Gastrocnemius medialis (tissue), 4 donors: ENCODE measurements around the gene KRT79. TPM values are rescaled to one million over a fixed set of nuclear protein-coding genes. Genes with fewer than 3 reads are reported as not detected.

Source experiments
- ATAC-seq, 2 donors: fragments of 150-250 bp; one replicate each; pipeline ENCODE4 v1.9.1; 2016
- DNase-seq, 2 donors: peaks; one replicate each; pipeline ENCODE4 v3.0.0-alpha.2; 2019
- H3K27ac ChIP-seq, 4 donors: fragments of 200-600 bp; sonication (generic); 1 replicate in 1 of 4; 2 replicates in 3 of 4; pipeline ENCODE4 v1.5.1; 2016 to 2018; ENCODE audit warnings: mild to moderate bottlenecking in 2 of 4, moderate library complexity in 1 of 4
- H3K27me3 ChIP-seq, 3 donors: fragments of 200-600 bp; sonication (generic) in 2 of 3; 1 replicate in 1 of 3; 2 replicates in 2 of 3; pipeline versions ENCODE4 v1.5.1 to v1.6.0; 2016 to 2019; ENCODE audit warnings: mild to moderate bottlenecking in 1 of 3, moderate library complexity in 1 of 3
- H3K36me3 ChIP-seq, 2 donors: fragments of 200-600 bp; sonication (generic) in 1 of 2; one replicate each; pipeline ENCODE4 v1.5.1; 2017 to 2018
- H3K4me1 ChIP-seq, 2 donors: fragments of 200-600 bp; sonication (generic) in 1 of 2; one replicate each; pipeline ENCODE4 v1.5.1; 2016 to 2017; ENCODE audit warnings: mild to moderate bottlenecking in 2 of 2
- H3K4me3 ChIP-seq, 4 donors: fragments of 200-600 bp; sonication (generic) in 3 of 4; 1 replicate in 1 of 4; 2 replicates in 3 of 4; pipeline ENCODE4 v1.5.1; 2016 to 2019; ENCODE audit warnings: mild to moderate bottlenecking in 2 of 4
- H3K9me3 ChIP-seq, 3 donors: fragments of 200-600 bp; sonication (generic) in 2 of 3; 1 replicate in 1 of 3; 2 replicates in 2 of 3; pipeline ENCODE4 v1.5.1; 2016 to 2019
- POLR2A ChIP-seq, 2 donors: fragments of 450-650 bp; IDR thresholded peaks; one replicate each; pipeline ENCODE4 v1.6.1; 2017; ENCODE audit warnings: antibody characterized with exemption in 2 of 2, mild to moderate bottlenecking in 2 of 2, moderate library complexity in 2 of 2
- in situ Hi-C, 4 donors: fragments of 200-750 bp; cut with MboI; loops; one replicate each; pipeline versions ENCODE4 v1.15.0 to v1.8.0; 2017; ENCODE audit warnings: low sequenced_read_pairs in 4 of 4
- intact Hi-C: fragments of 100-400 bp; cut with DNase I; formaldehyde crosslinking; loops from one replicate; pipeline ENCODE4 v1.15.1; 2023; ENCODE audit warnings: low total_unique reads
- total RNA-seq, 4 donors: library from RNA; depleted of rRNA; stranded (reverse); fragments of >200 nt; gene quantifications; one replicate each; pipeline versions ENCODE4 v1.1.0 to v1.2.3, GENCODE V29; 2016
- TF ChIP-seq, protein P1 (sequence below), 5 experiments: fragments of 450-650 bp in 3 of 5; fragments of 200-600 bp in 2 of 5; sonication (generic) in 2 of 5; IDR thresholded peaks in 4 of 5; conservative IDR thresholded peaks in 1 of 5; 1 replicate in 4 of 5; 2 replicates in 1 of 5; pipeline ENCODE4 v1.5.1; 2016 to 2019; ENCODE audit warnings: antibody characterized with exemption in 5 of 5, mild to moderate bottlenecking in 3 of 5, moderate library complexity in 3 of 5

Gene KRT79
- total RNA-seq, 4 donors from 2014 or later: not detected

DNA sequence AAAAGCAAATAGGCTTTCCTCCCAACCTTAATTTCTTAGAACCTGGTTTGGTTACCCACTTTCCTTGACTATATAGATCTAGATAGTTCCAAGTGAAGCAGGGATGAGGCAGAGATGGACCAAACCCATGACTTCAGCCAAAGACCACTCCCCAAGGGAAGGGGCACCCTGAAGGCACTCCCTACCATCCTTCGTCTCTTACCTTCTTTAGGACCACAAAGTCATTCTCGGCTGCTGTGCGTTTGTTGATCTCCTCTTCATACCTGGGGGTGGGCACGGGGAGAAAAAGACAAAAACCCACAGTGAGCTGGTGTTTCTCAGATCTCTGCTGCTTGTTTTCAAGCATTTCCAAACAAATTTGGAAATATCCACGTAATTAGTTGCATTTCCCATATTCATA lies 23.6 kb downstream of the KRT79 start:
- H3K9me3 ChIP-seq: no peaks in the 10 kb centered on the region
- no peak overlapping the region for H3K4me3 ChIP-seq
- no peaks in the 10 kb centered on the region for H3K4me1 ChIP-seq
- no peaks in the 10 kb centered on the region for H3K36me3 ChIP-seq
- intact Hi-C loops: no loop called here
- H3K27me3 ChIP-seq: no peaks in the 10 kb centered on the region
- no peak overlapping the region for H3K27ac ChIP-seq
- DNase-seq (no peak), ATAC-seq (no peak)
- no peak for TF ChIP-seq POLR2A (IDR thresholded peaks at IDR 0.05)
- TF ChIP-seq, protein P1, sequence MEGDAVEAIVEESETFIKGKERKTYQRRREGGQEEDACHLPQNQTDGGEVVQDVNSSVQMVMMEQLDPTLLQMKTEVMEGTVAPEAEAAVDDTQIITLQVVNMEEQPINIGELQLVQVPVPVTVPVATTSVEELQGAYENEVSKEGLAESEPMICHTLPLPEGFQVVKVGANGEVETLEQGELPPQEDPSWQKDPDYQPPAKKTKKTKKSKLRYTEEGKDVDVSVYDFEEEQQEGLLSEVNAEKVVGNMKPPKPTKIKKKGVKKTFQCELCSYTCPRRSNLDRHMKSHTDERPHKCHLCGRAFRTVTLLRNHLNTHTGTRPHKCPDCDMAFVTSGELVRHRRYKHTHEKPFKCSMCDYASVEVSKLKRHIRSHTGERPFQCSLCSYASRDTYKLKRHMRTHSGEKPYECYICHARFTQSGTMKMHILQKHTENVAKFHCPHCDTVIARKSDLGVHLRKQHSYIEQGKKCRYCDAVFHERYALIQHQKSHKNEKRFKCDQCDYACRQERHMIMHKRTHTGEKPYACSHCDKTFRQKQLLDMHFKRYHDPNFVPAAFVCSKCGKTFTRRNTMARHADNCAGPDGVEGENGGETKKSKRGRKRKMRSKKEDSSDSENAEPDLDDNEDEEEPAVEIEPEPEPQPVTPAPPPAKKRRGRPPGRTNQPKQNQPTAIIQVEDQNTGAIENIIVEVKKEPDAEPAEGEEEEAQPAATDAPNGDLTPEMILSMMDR (IDR thresholded peaks at IDR 0.05 in 4 of 5, conservative IDR thresholded peaks at IDR 0.05 in 1 of 5): no peak
- in situ Hi-C loops: no loop called here

DNA sequence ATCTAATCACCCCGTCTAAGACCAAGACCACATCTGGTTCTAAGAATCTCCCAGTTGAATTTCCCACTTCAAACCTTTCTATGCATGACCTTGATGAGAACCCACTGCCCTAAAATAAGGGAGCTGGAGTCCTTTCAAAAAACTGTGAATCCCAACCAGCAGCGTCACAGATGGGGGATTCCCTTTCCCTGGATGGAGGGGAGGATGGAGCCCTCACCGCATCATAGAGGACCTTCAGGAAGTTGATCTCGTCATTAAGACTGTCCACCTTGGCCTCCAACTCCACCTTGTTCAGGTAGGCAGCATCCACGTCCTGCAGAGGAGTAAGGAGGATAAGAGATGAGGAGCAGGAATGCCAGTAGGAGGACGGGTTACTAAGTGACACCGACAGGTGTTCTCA lies 24.9 kb downstream of the KRT79 start:
- no peak for ATAC-seq
- Histone ChIP-seq H3K27me3 (no peaks in the 10 kb centered on the region), H3K36me3 (no peaks in the 10 kb centered on the region), H3K4me3 (no peak overlapping the region), H3K9me3 (no peaks in the 10 kb centered on the region), H3K27ac (no peak overlapping the region), H3K4me1 (no peaks in the 10 kb centered on the region)
- no peak for DNase-seq
- TF ChIP-seq POLR2A (IDR thresholded peaks at IDR 0.05): no peak
- TF ChIP-seq, protein P1 (IDR thresholded peaks at IDR 0.05 in 4 of 5, conservative IDR thresholded peaks at IDR 0.05 in 1 of 5): no peak
- intact Hi-C loops: no loop called here
- in situ Hi-C loops: no loop called here

DNA sequence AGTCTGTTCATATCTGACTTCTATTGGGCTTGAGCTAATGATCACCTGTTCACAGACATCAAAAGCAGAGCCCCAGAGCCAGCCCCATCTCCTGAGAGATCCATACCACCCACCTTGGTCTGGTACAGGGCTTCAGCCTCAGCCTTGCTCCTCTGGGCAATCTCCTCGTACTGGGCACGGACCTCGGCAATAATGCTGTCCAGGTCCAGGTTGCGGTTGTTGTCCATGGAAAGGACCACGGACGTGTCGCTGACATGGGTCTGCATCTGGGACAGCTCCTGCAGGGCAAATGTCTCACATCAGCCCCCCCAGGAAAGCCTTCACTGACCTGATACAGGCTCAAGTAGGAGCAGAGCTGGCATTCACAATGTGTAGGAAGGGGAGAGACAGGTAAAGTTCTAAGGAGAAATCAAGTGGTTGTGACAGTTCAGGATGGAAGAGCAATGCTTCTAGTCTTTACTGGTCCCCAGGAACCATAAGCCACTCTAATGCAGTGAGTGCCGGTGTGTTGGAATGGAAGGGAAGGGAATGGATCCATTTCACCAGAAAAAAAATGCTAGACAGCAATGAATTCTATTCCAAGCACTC lies 25.4 kb downstream of the KRT79 start:
- in situ Hi-C loops: no loop called here
- no peak overlapping the region for H3K4me3 ChIP-seq
- no peaks in the 10 kb centered on the region for H3K27me3 ChIP-seq
- intact Hi-C loops: no loop called here
- H3K27ac ChIP-seq: no peak overlapping the region
- TF ChIP-seq, protein P1 (IDR thresholded peaks at IDR 0.05 in 4 of 5, conservative IDR thresholded peaks at IDR 0.05 in 1 of 5): no peak
- TF ChIP-seq POLR2A (IDR thresholded peaks at IDR 0.05): no peak
- no peaks in the 10 kb centered on the region for H3K36me3 ChIP-seq
- H3K4me1 ChIP-seq: no peaks in the 10 kb centered on the region
- DNase-seq (no peak), ATAC-seq (no peak)
- no peaks in the 10 kb centered on the region for H3K9me3 ChIP-seq

DNA sequence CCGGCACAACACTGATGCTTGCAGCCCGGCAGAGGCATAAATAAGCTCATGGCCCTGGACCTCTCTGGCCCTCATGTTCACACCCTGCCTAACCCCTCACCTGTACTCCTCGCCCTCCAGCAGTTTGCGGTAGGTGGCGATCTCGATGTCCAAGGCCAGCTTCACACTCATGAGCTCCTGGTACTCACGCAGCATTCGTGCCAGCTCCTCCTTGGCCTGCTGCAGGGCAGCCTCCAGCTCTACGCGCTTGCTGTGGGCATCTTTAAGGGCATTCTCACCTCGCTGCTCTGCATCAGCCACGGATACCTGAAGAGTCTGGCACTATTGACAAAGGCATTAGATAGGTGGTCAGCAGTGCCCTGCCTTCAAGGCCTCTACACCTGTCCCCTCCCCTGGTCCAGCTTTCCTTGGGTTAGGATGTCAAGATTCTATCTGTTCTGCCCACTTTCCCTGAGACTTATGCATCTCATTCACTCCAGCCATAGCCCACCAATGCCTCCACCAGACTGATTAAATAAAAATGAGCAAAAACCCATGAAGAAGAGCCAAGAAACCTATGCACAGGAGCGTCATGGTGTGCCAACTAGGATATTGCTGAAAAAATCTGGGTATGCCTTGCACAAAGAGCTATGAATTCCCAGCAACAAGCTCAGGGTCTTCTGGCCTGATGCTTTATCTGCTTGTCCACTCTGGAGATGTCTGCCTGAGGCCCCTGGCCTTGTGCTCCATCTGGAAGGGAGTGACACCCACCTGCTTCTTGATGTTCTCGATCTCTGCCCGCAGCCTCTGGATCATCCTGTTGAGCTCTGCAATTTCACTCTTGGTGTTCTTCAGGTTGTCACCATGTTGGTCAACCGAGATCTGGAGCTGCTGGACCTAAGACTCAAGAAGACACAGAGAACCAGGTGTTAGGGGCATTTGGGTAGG lies 26.3 kb downstream of the KRT79 start:
- H3K27ac ChIP-seq: no peak overlapping the region
- ATAC-seq (no peak), DNase-seq (no peak)
- no peaks in the 10 kb centered on the region for H3K9me3 ChIP-seq
- in situ Hi-C loops: no loop called here
- no peaks in the 10 kb centered on the region for H3K27me3 ChIP-seq
- intact Hi-C loops: no loop called here
- no peak for TF ChIP-seq POLR2A (IDR thresholded peaks at IDR 0.05)
- TF ChIP-seq, protein P1 (IDR thresholded peaks at IDR 0.05 in 4 of 5, conservative IDR thresholded peaks at IDR 0.05 in 1 of 5): no peak
- H3K4me3 ChIP-seq: no peak overlapping the region
- no peaks in the 10 kb centered on the region for H3K4me1 ChIP-seq
- no peaks in the 10 kb centered on the region for H3K36me3 ChIP-seq
